Thoracic aorta (tissue), 2 donors: Measurements from ENCODE around the gene SEZ6L2. TPM values are rescaled to one million over a fixed set of nuclear protein-coding genes. Genes with fewer than 3 reads are reported as not detected.
A peak's percentile ranks its signal among the peaks of the same experiment; 100 is the strongest.

Experiments
- ATAC-seq: fragments of 150-250 bp; one replicate; pipeline ENCODE4 v1.8.0; 2017; ENCODE audit warnings: low read depth; ENCODE audit not compliant: insufficient number of reproducible peaks, low FRiP score
- DNase-seq: peaks from one replicate; pipeline ENCODE4 v3.0.0-alpha.2; 2020; ENCODE audit warnings: low spot score
- H3K27ac ChIP-seq, 2 donors: fragments of 200-600 bp; sonication (generic); 1 replicate in 1 of 2; 2 replicates in 1 of 2; pipeline ENCODE4 v1.5.1; 2016; ENCODE audit warnings: mild to moderate bottlenecking in 2 of 2, moderate library complexity in 2 of 2
- H3K27me3 ChIP-seq: fragments of 200-600 bp; sonication (generic); replicated peaks from 2 replicates; pipeline ENCODE4 v1.6.0; 2016; ENCODE audit warnings: mild to moderate bottlenecking; ENCODE audit not compliant: insufficient read depth
- H3K36me3 ChIP-seq: fragments of 200-600 bp; sonication (generic); one replicate; pipeline ENCODE4 v1.5.1; 2016
- H3K4me1 ChIP-seq, 2 donors: fragments of 200-600 bp; sonication (generic); 1 replicate in 1 of 2; 2 replicates in 1 of 2; pipeline versions ENCODE4 v1.5.1 to v1.6.0; 2016; ENCODE audit warnings: low read depth in 2 of 2, mild to moderate bottlenecking in 1 of 2; ENCODE audit not compliant: control insufficient read depth in 1 of 2
- H3K4me3 ChIP-seq: fragments of 200-600 bp; sonication (generic); 2 replicates; pipeline ENCODE4 v1.5.1; 2016; ENCODE audit warnings: mild to moderate bottlenecking
- H3K9me3 ChIP-seq: fragments of 200-600 bp; sonication (generic); 2 replicates; pipeline ENCODE4 v1.5.1; 2016
- total RNA-seq, 2 donors: library from RNA; depleted of rRNA; stranded (reverse); fragments of >200 nt; gene quantifications; one replicate each; pipeline versions ENCODE4 v1.1.0 to v1.2.3, GENCODE V29; 2016
- TF ChIP-seq, protein P1 (sequence below): fragments of 200-600 bp; sonication (generic); IDR thresholded peaks from one replicate; pipeline ENCODE4 v1.5.1; 2019; ENCODE audit warnings: antibody characterized with exemption

The SEZ6L2 gene
- total RNA-seq, 2 donors from 2014 or later = 0.63 to 1.4 TPM

GRCh38 chr16:29864205-29864604 lies 35.1 kb downstream of the SEZ6L2 start:
- no peak for DNase-seq

DNA sequence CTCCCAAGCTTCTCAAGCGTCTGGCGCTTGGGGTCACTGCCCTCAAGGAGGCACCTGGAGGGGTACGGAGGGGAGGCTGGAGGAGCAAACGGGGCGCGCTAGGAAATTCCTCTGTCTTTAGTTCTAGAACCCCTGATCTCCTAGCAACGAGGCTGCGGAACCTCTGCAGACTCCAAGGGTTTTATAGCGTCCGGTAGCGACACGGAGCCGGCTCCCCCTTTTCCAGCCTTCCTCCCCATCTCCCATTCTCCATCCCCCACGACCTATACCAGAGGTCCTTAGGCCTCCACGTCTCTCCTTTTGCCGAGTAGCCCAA lies 35.7 kb downstream of the SEZ6L2 start:
- H3K4me1 ChIP-seq = peaks cover 11 to 38% of the 10 kb centered on the region in 2 donors
- DNase-seq (no peak), ATAC-seq (no peak)
- no peaks in the 10 kb centered on the region for H3K9me3 ChIP-seq
- peaks cover 6% of the 10 kb centered on the region for H3K36me3 ChIP-seq
- peak overlapping the region; percentile 99 for H3K4me3 ChIP-seq
- peak overlapping the region; percentile 81 to 98 for H3K27ac ChIP-seq
- H3K27me3 ChIP-seq = no peaks in the 10 kb centered on the region
- TF ChIP-seq, protein P1, sequence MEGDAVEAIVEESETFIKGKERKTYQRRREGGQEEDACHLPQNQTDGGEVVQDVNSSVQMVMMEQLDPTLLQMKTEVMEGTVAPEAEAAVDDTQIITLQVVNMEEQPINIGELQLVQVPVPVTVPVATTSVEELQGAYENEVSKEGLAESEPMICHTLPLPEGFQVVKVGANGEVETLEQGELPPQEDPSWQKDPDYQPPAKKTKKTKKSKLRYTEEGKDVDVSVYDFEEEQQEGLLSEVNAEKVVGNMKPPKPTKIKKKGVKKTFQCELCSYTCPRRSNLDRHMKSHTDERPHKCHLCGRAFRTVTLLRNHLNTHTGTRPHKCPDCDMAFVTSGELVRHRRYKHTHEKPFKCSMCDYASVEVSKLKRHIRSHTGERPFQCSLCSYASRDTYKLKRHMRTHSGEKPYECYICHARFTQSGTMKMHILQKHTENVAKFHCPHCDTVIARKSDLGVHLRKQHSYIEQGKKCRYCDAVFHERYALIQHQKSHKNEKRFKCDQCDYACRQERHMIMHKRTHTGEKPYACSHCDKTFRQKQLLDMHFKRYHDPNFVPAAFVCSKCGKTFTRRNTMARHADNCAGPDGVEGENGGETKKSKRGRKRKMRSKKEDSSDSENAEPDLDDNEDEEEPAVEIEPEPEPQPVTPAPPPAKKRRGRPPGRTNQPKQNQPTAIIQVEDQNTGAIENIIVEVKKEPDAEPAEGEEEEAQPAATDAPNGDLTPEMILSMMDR = no peak

More at GRCh38 chr16:29864205-29864604, 35.1 kb downstream of the SEZ6L2 start:
- H3K4me3 ChIP-seq = no peak overlapping the region
- TF ChIP-seq, protein P1 = no peak
- no peaks in the 10 kb centered on the region for H3K27me3 ChIP-seq
- peaks cover 6% of the 10 kb centered on the region for H3K36me3 ChIP-seq
- ATAC-seq = no peak
- H3K27ac ChIP-seq = no peak overlapping the region
- peaks cover 9 to 33% of the 10 kb centered on the region in 2 donors for H3K4me1 ChIP-seq
- no peaks in the 10 kb centered on the region for H3K9me3 ChIP-seq

DNA sequence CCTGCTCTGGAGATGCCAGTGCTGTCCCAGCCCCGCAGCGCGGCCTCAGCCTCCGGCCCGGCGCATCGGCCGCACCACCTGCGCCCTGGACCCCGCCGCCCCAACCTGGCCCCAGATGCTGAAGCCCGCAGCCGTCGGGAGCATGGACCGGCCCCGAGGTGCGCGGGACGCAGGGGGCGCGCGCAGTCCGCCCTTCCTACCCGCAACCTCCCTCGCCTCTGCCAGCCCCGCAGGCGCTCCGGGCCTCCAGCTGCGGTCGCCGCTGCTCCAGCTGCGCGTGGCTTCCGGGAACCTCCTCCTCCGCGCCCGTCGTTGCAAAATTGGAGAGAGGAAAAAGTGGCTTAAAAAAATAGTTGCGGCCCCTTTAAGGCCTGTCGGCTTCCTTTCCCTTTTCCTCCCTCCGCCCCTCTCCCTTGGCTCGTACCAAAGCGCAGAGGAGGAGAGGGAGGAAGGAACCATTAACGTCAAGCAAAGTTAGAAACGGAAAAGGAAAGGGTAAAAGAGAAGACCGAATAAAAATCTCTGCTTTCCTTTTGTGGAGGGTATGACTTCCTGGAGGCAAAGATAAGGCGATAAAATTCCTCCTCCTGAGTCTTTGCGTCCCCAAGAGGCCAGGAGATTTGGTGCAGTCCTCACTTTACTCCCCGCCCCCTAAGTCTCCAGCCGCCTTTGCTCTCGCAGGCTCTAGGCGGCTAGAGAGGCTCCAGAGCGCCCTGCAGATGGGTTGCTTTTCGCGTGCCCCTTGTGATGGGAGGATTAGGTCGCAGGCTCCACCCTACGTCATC lies 36.3 kb downstream of the SEZ6L2 start, which contains the start of gene CDIPT:
Gene CDIPT (minus strand): TSS at position 343 of the 785 bp plus-strand sequence. CDS start 369 bp downstream, outside the sequence.
- ATAC-seq = peak; percentile 88
- Histone ChIP-seq H3K9me3 (no peaks in the 10 kb centered on the region), H3K4me1 (peaks cover 12 to 44% of the 10 kb centered on the region in 2 donors), H3K27ac (peak within 1 kb of the TSS; percentile 81 to 98), H3K27me3 (no peaks in the 10 kb centered on the region), H3K4me3 (peak within 1 kb of the TSS; percentile 99), H3K36me3 (peaks cover 6% of the 10 kb centered on the region)
- TF ChIP-seq, protein P1 = peak; percentile 58
- peak; percentile 84 for DNase-seq

- ATAC-seq (no peak), DNase-seq (no peak)
- H3K36me3 ChIP-seq = peaks cover 6% of the 10 kb centered on the region
- H3K4me1 ChIP-seq = peaks cover 12 to 48% of the 10 kb centered on the region in 2 donors
- H3K27me3 ChIP-seq = no peaks in the 10 kb centered on the region
- TF ChIP-seq, protein P1 = no peak
- H3K4me3 ChIP-seq = peak overlapping the region; percentile 99
- peak overlapping the region; percentile 81 to 98 for H3K27ac ChIP-seq
- no peaks in the 10 kb centered on the region for H3K9me3 ChIP-seq
Measured at GRCh38 chr16:29862383-29862883, 36.9 kb downstream of the SEZ6L2 start.

- no peak overlapping the region for H3K4me3 ChIP-seq
- H3K4me1 ChIP-seq = peaks cover 12 to 48% of the 10 kb centered on the region in 2 donors
- ATAC-seq (no peak), DNase-seq (no peak)
- H3K36me3 ChIP-seq = peaks cover 6% of the 10 kb centered on the region
- no peak overlapping the region for H3K27ac ChIP-seq
- no peaks in the 10 kb centered on the region for H3K9me3 ChIP-seq
- TF ChIP-seq, protein P1 = no peak
- H3K27me3 ChIP-seq = no peaks in the 10 kb centered on the region
Measured at GRCh38 chr16:29860218-29860617, 39.1 kb downstream of the SEZ6L2 start.
